ENCODE data around the gene ALOXE3.

- TF ChIP-seq, protein P1, sequence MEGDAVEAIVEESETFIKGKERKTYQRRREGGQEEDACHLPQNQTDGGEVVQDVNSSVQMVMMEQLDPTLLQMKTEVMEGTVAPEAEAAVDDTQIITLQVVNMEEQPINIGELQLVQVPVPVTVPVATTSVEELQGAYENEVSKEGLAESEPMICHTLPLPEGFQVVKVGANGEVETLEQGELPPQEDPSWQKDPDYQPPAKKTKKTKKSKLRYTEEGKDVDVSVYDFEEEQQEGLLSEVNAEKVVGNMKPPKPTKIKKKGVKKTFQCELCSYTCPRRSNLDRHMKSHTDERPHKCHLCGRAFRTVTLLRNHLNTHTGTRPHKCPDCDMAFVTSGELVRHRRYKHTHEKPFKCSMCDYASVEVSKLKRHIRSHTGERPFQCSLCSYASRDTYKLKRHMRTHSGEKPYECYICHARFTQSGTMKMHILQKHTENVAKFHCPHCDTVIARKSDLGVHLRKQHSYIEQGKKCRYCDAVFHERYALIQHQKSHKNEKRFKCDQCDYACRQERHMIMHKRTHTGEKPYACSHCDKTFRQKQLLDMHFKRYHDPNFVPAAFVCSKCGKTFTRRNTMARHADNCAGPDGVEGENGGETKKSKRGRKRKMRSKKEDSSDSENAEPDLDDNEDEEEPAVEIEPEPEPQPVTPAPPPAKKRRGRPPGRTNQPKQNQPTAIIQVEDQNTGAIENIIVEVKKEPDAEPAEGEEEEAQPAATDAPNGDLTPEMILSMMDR (IDR thresholded peaks at IDR 0.05): no peak
- no peak for TF ChIP-seq POLR2AphosphoS5 (IDR thresholded peaks at IDR 0.05)
- TF ChIP-seq POLR2A (IDR thresholded peaks at IDR 0.05; ENCODE audit: low read depth): no peak
- no peak for TF ChIP-seq EP300 (IDR thresholded peaks at IDR 0.05)
Measured at GRCh38 chr17:8110907-8111306, 7.4 kb downstream of the ALOXE3 start.
